WTC11 (cell line): Measurements from ENCODE around the gene PET100.

Source experiments
- ATF1 ChIP-seq: sonication (generic); formaldehyde crosslinking; IDR thresholded peaks from 2 replicates; pipeline ENCODE4 v1.8.1; 2023; ENCODE audit warnings: mild to moderate bottlenecking, moderate library complexity, missing genetic modification reagents
- ETV6 ChIP-seq: sonication (generic); formaldehyde crosslinking; IDR thresholded peaks from 2 replicates; pipeline ENCODE4 v1.8.1; 2022; ENCODE audit warnings: mild to moderate bottlenecking, missing genetic modification reagents
- IRF2 ChIP-seq: sonication (generic); formaldehyde crosslinking; IDR thresholded peaks from 2 replicates; pipeline ENCODE4 v1.8.0; 2022; ENCODE audit warnings: low read depth, missing genetic modification reagents, borderline replicate concordance
- JAZF1 ChIP-seq: fragments of 250-450 bp; sonication (Bioruptor Pico); IDR thresholded peaks from 2 replicates; pipeline ENCODE4 v1.9.0; 2021; ENCODE audit warnings: moderate library complexity, mild to moderate bottlenecking, inconsistent platforms
- MYBL2 ChIP-seq: sonication (generic); formaldehyde crosslinking; IDR thresholded peaks from 2 replicates; pipeline ENCODE4 v1.8.1; 2023; ENCODE audit warnings: mild to moderate bottlenecking, moderate library complexity, missing genetic modification reagents
- NFE2L1 ChIP-seq: sonication (generic); formaldehyde crosslinking; IDR thresholded peaks from 2 replicates; pipeline ENCODE4 v1.8.1; 2023; ENCODE audit warnings: missing genetic modification reagents
- TEAD1 ChIP-seq: sonication (generic); formaldehyde crosslinking; IDR thresholded peaks from 2 replicates; pipeline ENCODE4 v1.8.0; 2022; ENCODE audit warnings: mild to moderate bottlenecking, missing genetic modification reagents
- TEAD4 ChIP-seq: sonication (generic); formaldehyde crosslinking; IDR thresholded peaks from 2 replicates; pipeline ENCODE4 v1.8.0; 2022; ENCODE audit warnings: mild to moderate bottlenecking, missing genetic modification reagents
- ZNF317 ChIP-seq: sonication (generic); formaldehyde crosslinking; IDR thresholded peaks from 2 replicates; pipeline ENCODE4 v1.8.1; 2023; ENCODE audit warnings: low read depth, mild to moderate bottlenecking, moderate library complexity, missing genetic modification reagents, borderline replicate concordance
- ZNF416 ChIP-seq: fragments of 250-450 bp; sonication (Bioruptor Pico); IDR thresholded peaks from 2 replicates; pipeline ENCODE4 v1.9.0; 2021; ENCODE audit warnings: mild to moderate bottlenecking, inconsistent platforms
- TF ChIP-seq, protein P1 (sequence below): fragments of 200-600 bp; IDR thresholded peaks from 2 replicates; pipeline ENCODE4 v1.8.0; 2022; ENCODE audit warnings: antibody characterized with exemption

DNA sequence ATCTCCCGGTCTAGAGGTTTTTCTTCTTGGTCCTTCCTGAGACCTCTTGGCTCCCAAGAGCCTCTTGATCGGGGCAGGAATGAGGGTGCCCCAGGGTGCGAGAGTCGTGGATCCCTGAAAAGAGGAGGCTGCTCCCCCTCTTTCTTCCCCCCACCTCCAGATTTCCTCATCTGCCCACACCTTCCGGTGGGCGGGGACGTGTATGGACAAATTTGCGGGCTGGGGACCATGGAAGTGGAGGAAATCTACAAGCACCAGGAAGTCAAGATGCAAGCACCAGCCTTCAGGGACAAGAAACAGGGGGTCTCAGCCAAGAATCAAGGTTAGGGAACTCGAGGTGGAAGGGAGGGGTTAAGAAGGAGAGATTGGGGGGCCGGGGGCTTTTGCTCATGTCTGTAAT is 47.3 kb downstream of the PET100 start, which contains the start of gene MCEMP1:
- TF ChIP-seq ZNF317 (no peak), ETV6 (CRISPR knock-in tag) (no peak), ATF1 (CRISPR knock-in tag) (no peak), TEAD1 (no peak), NFE2L1 (CRISPR knock-in tag) (no peak), TEAD4 (CRISPR knock-in tag) (no peak), MYBL2 (CRISPR knock-in tag) (no peak), ZNF416 (CRISPR knock-in tag) (no peak), IRF2 (CRISPR knock-in tag) (no peak), JAZF1 (CRISPR knock-in tag) (no peak)
- TF ChIP-seq, protein P1, sequence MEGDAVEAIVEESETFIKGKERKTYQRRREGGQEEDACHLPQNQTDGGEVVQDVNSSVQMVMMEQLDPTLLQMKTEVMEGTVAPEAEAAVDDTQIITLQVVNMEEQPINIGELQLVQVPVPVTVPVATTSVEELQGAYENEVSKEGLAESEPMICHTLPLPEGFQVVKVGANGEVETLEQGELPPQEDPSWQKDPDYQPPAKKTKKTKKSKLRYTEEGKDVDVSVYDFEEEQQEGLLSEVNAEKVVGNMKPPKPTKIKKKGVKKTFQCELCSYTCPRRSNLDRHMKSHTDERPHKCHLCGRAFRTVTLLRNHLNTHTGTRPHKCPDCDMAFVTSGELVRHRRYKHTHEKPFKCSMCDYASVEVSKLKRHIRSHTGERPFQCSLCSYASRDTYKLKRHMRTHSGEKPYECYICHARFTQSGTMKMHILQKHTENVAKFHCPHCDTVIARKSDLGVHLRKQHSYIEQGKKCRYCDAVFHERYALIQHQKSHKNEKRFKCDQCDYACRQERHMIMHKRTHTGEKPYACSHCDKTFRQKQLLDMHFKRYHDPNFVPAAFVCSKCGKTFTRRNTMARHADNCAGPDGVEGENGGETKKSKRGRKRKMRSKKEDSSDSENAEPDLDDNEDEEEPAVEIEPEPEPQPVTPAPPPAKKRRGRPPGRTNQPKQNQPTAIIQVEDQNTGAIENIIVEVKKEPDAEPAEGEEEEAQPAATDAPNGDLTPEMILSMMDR: no peak
